ENCODE data around the gene NME4.

Gene NME4

GRCh38 chr16:430904-431303 lies 33.9 kb downstream of the NME4 start:
- TF ChIP-seq CTCF (IDR thresholded peaks at IDR 0.05), result no peak
- H3K9me3 ChIP-seq, result no peaks in the 10 kb centered on the region
- H3K27ac ChIP-seq, result no peak overlapping the region
- H3K36me3 ChIP-seq, result peaks cover 0 to 6% (median 4%) of the 10 kb centered on the region in 3 donors
- H3K4me1 ChIP-seq, result peaks cover 0 to 30% (median 18%) of the 10 kb centered on the region in 4 donors
- DNase-seq, result no peak
- no peak overlapping the region for H3K4me3 ChIP-seq
- H3K27me3 ChIP-seq, result no peaks in the 10 kb centered on the region
- intact Hi-C loops (cut with DNase I; ENCODE audit: low total_unique reads), result no loop called here

GRCh38 chr16:440627-441026 lies 43.6 kb downstream of the NME4 start:
- Histone ChIP-seq H3K27ac (no peak overlapping the region), H3K36me3 (peaks cover 0 to 7% (median 0%) of the 10 kb centered on the region in 3 donors), H3K4me1 (no peaks in the 10 kb centered on the region), H3K9me3 (no peaks in the 10 kb centered on the region), H3K4me3 (no peak overlapping the region), H3K27me3 (no peaks in the 10 kb centered on the region)
- TF ChIP-seq CTCF (IDR thresholded peaks at IDR 0.05), result no peak
- DNase-seq, result no peak
- intact Hi-C loops (cut with DNase I; ENCODE audit: low total_unique reads), result no loop called here

GRCh38 chr16:441447-441846 lies 44.4 kb downstream of the NME4 start:
- Histone ChIP-seq H3K4me1 (no peaks in the 10 kb centered on the region), H3K27ac (no peak overlapping the region), H3K9me3 (no peaks in the 10 kb centered on the region), H3K27me3 (no peaks in the 10 kb centered on the region), H3K36me3 (peaks cover 0 to 7% (median 0%) of the 10 kb centered on the region in 3 donors), H3K4me3 (no peak overlapping the region)
- intact Hi-C loops (cut with DNase I; ENCODE audit: low total_unique reads), result no loop called here
- TF ChIP-seq CTCF (IDR thresholded peaks at IDR 0.05), result no peak
- no peak for DNase-seq

- H3K9me3 ChIP-seq, result no peaks in the 10 kb centered on the region
- H3K36me3 ChIP-seq, result peaks cover 0 to 7% (median 0%) of the 10 kb centered on the region in 3 donors
- no peak overlapping the region for H3K4me3 ChIP-seq
- DNase-seq, result no peak
- H3K27ac ChIP-seq, result no peak overlapping the region
- H3K4me1 ChIP-seq, result no peaks in the 10 kb centered on the region
- no peak for TF ChIP-seq CTCF (IDR thresholded peaks at IDR 0.05)
- intact Hi-C loops (cut with DNase I; ENCODE audit: low total_unique reads), result loop anchor here (1.0 kb wide), 1 partner anchor 30 kb away; no protein-coding TSS in a partner anchor
- no peaks in the 10 kb centered on the region for H3K27me3 ChIP-seq
Measured at GRCh38 chr16:442976-443375, 46.0 kb downstream of the NME4 start.

- Histone ChIP-seq H3K4me3 (no peak overlapping the region), H3K27me3 (no peaks in the 10 kb centered on the region), H3K9me3 (no peaks in the 10 kb centered on the region), H3K4me1 (no peaks in the 10 kb centered on the region), H3K27ac (no peak overlapping the region), H3K36me3 (peaks cover 0 to 7% (median 0%) of the 10 kb centered on the region in 3 donors)
- intact Hi-C loops (cut with DNase I; ENCODE audit: low total_unique reads), result no loop called here
- DNase-seq, result no peak
- TF ChIP-seq CTCF (IDR thresholded peaks at IDR 0.05), result no peak
Measured at GRCh38 chr16:444027-444426, 47.0 kb downstream of the NME4 start.

GRCh38 chr16:445566-445965 lies 48.6 kb downstream of the NME4 start:
- intact Hi-C loops (cut with DNase I; ENCODE audit: low total_unique reads), result no loop called here
- Histone ChIP-seq H3K4me1 (peaks cover 0 to 7% (median 1%) of the 10 kb centered on the region in 4 donors), H3K36me3 (peaks cover 0 to 7% (median 0%) of the 10 kb centered on the region in 3 donors), H3K9me3 (no peaks in the 10 kb centered on the region), H3K27ac (no peak overlapping the region), H3K27me3 (no peaks in the 10 kb centered on the region), H3K4me3 (no peak overlapping the region)
- TF ChIP-seq CTCF (IDR thresholded peaks at IDR 0.05), result no peak
- DNase-seq, result no peak

Measured in tibial artery (tissue), 4 donors.